Activated T-cell treated with anti-CD3 and anti-CD28 coated beads for 48 hours (primary cell): Measurements from ENCODE around the gene AFAP1.

ENCODE experiments used
- DNase-seq: peaks from one replicate; pipeline ENCODE4 v3.0.0-alpha.2; 2020; ENCODE audit warnings: low read depth

The AFAP1 gene

GRCh38 chr4:7753271-7753670 lies 186.4 kb downstream of the AFAP1 start:
- no peak for DNase-seq

- DNase-seq: no peak
Measured at GRCh38 chr4:7752649-7753048, 187.0 kb downstream of the AFAP1 start.

GRCh38 chr4:7750972-7751371 lies 188.7 kb downstream of the AFAP1 start:
- no peak for DNase-seq

- DNase-seq: no peak
Measured at GRCh38 chr4:7750523-7750922, 189.1 kb downstream of the AFAP1 start.

DNA sequence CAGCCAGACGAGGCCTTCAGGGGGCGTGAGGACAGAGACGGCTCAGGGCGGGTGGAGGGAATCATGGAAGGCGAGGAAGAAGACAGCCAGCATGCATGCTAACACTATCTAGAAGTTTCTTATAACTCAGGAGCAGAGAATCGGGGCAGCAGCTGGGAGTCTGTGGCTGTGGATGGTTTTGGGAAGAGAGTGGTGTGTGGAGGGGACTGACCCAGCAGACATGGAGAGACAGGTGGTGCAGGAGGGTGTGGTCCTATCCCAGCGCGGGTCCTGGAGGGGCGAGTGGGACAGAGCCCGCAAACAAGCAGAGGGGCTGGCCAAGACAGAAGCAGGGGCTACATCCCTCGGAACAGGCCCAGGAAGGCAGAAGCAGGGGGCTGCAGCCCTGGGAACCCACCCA lies 192.1 kb downstream of the AFAP1 start:
- DNase-seq: no peak

GRCh38 chr4:7747062-7747385 lies 192.6 kb downstream of the AFAP1 start:
- no peak for DNase-seq

DNA sequence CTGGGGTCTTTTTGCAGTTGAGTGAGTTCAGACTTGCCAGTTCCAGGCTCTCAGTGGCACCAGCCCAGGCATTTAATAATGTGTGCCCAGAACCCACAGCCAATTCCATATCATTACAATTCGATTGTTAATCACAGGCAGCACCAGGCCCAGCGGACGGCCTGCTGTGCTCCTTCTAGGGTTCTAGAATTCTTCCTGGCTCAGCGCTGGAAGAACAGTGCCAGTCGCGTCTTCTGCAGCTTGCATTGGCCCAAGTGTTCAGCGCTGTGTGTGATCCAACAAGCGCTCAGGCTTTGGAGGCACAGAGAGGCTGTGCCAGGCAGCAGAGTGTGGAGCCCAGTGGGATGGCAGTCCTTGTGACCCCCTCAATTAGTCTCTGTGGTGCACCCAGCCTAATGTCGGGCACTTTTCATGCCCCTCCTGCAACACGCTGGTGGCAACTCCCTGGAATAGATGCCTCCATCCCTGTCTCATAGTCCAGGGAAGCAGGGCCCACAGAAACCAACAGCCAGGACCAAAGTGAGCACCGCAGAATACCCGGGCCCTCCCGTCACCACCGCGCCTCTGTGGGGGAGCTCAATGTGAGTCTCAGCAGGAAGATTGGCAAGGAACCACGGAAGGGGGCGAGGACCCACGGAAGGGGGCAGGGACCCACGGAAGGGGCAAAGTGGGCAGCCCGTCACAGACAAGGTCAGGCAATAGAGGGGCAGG lies 193.2 kb downstream of the AFAP1 start:
- DNase-seq: no peak

- no peak for DNase-seq
Measured at GRCh38 chr4:7745301-7745885, 194.3 kb downstream of the AFAP1 start.

- no peak for DNase-seq
Measured at GRCh38 chr4:7744142-7744804, 195.4 kb downstream of the AFAP1 start.

GRCh38 chr4:7742807-7743280 lies 196.8 kb downstream of the AFAP1 start:
- no peak for DNase-seq

GRCh38 chr4:7741946-7742806 lies 197.5 kb downstream of the AFAP1 start:
- DNase-seq: no peak

DNA sequence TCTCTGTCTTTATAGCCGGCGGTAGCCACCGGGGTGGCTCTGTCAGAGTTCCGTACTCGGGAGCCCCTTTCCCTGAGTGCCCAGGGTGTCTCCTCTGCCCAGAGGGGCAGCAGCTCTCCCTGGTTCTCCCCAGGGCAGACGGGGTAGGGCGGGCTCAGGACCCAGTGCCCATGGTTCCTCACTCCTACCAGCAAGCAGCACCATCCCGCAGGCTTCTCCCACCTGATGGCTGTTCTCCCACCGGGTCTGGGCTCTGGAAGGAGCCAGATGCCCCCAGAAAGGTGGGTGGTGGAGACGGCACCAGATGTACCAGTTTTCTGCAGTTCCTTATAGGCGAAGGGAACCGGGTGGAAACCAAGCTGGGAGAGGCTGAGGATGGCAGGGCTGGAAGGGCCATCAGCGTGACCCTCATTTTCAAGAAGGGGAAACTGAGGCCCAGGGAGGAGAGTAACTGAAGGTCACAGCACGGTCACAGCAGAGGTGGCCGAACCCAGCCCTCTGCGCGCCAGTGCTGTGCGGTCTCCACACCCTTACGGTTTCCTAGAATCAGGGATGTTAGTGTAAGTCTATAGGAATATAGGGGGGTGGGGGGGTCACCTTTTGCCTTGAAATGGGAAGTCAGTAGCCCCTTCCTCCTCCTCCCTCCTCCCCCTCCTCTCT lies 198.7 kb downstream of the AFAP1 start:
- no peak for DNase-seq

GRCh38 chr4:7739918-7740865 lies 199.5 kb downstream of the AFAP1 start:
- no peak for DNase-seq

- no peak for DNase-seq
Measured at GRCh38 chr4:7739077-7739917, 200.4 kb downstream of the AFAP1 start.

GRCh38 chr4:7738458-7739076 lies 201.1 kb downstream of the AFAP1 start:
- DNase-seq: no peak

GRCh38 chr4:7737752-7738457 lies 201.8 kb downstream of the AFAP1 start:
- no peak for DNase-seq

DNA sequence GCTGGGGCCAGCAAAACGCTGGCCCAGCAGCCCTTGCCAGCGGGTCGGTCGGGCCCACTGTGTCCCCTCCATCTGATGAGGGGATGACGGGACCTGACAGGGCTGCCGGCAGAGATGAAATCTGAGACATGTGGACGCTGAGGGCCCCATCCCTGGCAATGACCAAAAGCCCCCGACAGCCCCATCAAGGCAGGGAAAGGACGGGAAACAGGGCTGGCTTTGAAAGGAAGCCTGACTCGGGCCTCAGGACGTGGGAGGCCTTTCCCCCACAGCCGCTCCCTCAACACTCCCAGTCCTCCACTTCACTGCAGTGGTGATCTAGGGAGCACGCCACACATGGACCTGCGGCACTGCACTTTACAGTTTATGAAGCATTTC lies 202.4 kb downstream of the AFAP1 start:
- no peak for DNase-seq

DNA sequence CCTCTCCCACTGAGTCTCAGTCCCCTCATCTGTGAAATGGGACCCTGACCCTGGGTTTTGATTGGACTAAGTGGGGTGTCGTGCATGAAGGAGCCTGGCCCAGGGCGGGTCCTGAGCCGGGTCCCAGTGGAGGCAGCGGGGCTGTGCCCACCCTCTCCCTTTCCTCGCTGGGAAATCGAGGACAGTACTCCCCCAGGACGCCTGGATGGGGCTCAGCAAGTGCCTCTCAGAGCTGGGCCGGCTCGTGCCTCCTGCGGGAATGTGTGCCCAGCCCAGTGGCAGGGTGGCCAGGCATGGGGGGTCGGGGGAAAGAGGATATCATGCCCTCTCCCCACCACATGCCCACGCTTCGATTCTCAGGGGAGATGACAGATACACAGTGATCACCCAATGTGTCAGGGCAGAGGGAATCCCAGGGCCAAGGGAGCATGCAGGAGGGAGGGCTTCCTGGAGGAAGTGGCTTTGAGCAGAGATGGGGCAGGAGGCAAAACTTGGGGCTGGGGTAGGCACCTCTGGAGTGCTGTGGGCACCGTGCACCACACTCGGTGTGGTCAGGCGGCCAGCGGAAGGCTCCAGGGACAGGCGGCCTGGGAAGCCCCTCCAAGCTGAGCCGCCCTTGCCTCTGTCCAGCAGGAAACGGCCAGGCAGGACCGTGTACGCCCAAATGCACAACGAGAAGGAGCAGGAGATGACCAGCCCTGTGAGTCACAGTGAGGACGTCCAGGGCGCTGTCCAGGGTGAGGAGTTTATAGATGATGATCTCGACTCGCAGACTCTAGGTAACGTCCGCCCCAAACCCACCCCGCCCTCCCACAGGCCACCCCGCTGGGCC lies 203.0 kb downstream of the AFAP1 start:
- DNase-seq: no peak
